GM21619 (cell line): ENCODE data around the gene TMX2.

Source experiments
- ATAC-seq: cut with Tn5 transposase; IDR thresholded peaks from one replicate; pipeline ENCODE4 v1.9.1; 2021; ENCODE audit not compliant: unreplicated experiment

Gene TMX2

GRCh38 chr11:57763568-57763967 is 51.2 kb downstream of the TMX2 start:
- no peak for ATAC-seq

DNA sequence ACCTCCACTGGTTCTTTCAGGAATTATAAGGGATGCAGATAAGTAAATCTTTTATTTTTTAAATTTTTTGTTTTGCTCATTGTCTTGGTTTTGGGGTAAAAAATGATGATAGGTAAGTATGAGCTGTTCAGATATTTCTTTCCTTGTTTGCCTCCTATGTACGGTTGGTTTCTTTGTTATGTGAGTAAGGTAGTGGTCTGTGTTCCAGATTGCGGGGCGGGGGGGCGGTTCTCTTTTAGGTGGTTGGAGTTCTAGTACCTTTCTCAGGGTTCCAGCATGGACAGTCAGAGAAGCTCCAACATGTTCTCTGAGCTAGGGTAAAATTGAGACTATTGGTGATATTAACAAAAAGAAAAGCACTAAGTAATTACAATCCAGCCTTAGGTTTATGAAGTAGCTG is 51.6 kb downstream of the TMX2 start:
- no peak for ATAC-seq

DNA sequence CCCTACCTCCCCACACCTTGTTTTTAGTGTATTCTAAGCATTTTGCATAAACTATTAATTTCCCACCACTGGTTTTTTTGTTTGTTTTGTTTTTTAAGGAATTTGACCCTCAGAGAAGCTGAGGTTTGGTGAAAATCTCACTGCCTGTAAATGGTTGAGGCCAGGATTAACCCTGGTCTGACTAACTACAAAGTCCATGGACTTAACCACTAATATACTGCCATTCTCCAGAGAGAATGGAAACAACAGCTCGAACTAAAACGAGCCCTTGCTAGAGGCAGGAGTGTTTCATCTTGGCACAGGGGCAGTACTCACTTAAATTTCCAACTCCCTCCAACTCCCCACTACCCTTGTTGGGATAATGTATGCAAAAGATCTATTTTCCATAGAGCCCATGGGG is 52.2 kb downstream of the TMX2 start:
- ATAC-seq, result no peak

DNA sequence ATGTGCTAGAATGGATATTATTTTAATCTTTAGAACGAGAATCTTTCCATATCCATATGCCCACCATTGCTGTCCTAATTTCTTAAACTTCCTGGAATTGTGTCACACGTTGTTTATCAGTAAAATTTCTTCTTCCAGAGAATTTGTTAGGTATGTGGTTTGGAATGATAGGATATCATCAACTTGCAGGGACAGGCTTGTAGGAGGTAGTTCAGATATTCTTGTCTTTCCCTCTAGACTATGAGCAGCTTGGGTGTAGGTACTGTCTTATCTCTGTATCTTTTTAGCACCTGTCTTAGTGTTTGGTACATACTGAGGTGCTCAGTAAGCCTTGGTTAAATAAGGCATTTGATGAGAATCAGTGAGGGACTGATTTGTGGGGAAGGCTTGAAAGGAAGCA is 52.6 kb downstream of the TMX2 start:
- ATAC-seq, result no peak

DNA sequence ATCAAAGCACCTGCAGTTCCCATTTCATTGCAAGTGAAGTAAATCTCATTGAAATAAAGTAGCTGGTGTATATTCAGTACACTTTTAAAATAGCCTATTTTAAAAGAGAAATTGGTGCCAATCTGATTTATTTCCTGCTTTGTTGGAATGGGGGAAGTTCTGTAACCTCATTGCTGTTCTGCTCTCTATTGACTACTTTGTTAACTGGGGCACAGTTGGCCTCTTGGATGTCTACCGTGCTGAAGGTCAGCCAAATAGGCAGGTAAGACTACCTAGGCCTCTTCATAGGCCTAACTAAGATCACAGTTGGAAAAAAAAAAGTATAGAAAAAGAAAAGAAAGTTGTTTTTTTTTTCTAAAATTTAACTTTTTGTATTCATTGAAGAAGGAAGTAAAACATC is 58.4 kb downstream of the TMX2 start:
- ATAC-seq, result no peak

DNA sequence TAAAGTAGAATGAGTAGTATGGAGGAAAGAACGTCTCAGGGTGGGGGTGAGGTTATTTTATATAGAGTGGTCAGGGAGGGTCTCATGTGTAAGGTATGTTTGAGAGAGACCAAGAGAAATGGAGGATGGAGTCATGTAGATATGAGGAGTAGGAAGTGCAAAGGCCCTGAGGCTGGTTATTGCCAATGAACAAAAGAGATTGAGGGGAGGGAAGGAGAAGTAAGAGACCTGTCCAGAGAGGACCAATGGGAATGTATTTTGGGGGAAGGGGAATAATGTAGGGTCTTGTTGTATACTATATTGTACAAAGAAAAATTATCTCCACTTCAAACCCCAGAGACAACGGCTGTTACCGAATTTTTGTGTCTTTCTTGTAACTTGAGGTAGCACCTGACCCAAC is 59.0 kb downstream of the TMX2 start:
- no peak for ATAC-seq

DNA sequence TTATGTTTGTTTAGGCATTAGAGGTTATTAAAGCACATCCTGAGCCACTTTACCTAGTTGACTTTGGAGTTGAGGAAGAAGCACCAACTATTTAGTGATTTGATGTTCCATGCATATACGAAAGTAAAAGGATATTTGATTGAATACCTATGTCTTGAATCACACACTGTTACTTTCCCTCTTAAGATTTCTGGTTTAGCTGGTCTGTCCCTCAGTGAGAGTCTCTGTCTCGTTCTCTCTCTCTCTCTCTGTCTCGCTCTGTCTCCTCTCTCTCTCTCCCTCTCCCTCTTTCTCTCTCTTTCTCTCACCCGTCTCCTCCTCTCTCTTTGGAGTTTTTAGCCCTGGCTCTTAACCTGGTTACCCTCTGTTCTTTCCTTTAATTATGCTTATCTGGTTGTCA is 60.2 kb downstream of the TMX2 start:
- no peak for ATAC-seq

- ATAC-seq, result no peak
These were observed 60.7 kb downstream of the TMX2 start for GRCh38 chr11:57773026-57773598.

DNA sequence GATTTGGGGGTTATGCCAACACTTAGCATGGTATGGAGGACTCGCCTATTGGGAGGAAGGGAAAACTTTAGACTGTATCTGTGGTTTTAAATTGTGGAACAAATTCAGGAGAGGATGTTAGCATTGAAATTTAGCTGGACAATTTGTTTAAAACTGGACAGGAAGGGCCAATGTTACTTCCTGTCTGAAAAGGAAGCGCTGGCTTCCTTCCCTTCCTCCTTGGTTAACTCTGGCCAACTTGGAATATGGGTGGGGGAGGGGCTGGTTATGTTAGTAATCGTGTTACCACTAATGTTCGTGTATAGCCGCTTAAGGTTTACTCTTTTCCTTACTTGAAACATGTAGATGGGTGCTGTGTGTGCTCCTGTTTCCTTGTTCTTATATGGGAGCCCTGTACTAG is 63.1 kb downstream of the TMX2 start:
- no peak for ATAC-seq

DNA sequence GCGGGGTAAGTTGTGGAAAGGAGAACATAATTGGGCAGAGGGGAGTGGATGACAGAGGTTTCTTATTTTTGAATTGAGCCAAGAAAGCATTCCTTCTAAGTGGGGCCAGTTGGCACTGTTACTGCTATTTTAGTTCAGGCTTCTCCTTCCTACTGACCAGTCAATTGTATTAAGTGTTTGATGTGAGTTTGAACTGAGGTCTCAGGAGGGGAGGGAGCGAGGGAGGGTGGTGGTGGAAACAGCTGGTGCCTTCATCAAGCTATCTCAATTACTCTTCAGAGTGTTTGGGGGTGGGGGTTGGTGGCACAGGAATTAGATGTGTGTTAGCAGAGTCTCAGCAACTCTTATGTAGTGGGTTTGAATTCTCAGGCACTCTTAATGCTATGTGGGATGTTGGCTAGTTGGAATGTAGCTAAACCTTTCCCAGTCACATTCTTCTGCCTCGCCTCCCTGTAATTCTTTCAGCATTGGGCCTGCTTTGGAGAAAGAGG is 63.7 kb downstream of the TMX2 start:
- ATAC-seq, result no peak

DNA sequence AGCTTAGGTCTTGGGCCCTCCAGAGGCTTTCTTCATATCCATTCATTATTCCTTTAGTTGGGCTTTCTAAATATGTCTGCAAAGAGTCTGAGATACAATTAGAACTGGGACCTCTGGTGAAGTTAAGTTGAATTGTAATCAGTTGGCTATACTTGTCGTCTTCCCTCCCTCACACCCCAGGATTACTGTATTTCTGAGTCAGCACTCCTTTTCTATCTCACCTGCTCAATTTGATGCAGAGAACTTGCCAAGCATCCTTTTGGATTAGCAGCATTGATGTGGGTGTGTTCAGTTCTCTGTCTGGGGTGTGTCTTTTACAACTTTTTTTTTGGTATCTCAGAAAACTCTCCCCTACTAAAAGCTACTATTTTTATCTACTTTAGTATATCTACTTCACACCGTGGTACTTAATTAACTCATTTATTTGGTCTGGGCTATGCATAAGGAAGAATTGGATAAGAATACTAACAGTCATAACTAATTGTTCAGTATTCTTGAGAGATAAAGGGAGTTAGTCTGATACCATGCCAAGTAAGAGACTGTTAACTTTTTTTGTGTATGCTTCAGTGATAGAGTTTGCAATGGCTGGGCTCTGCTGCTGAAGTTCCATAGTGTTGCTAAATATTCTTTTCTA is 64.3 kb downstream of the TMX2 start:
- no peak for ATAC-seq

DNA sequence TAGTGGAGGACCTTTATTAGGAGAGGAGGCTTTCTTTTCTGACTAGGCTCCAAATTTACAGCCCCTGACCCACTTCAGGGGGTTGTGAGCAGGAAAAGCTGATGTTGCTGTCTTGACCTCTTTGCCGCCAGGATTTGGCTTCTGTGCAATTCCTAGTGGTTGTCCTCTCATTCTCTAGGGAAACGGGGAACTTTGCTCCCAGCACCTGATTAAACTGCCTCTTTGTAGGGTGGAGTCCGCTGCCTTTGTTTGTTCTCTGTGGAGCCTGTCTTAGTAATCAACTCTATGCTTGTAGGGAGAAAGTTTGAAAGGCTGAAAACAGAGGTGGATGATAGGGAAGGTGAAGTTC is 65.5 kb downstream of the TMX2 start:
- no peak for ATAC-seq

GRCh38 chr11:57778318-57779037 is 66.1 kb downstream of the TMX2 start:
- no peak for ATAC-seq

GRCh38 chr11:57779276-57779675 is 66.9 kb downstream of the TMX2 start:
- ATAC-seq, result no peak

DNA sequence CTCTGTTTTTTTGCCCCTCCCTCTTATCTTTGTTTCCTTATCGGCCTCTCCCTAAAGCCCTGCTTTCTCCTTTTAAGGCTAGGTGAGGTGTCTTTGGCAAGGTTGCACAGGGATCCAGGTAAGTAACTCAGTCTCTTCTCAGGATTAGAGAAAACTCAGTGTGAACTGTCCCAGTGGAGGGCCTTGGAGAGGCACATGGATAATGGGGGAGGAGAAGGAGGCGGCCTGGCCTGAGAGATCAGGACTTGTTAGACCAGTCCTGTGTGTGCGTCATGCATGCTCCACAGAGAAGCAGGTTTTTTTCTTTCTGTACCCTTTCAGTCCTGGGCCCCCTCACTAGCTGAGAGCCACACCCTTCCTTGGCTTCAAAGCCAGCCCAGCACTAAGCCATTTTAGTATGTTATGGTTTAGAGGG is 69.1 kb downstream of the TMX2 start:
- ATAC-seq, result no peak

DNA sequence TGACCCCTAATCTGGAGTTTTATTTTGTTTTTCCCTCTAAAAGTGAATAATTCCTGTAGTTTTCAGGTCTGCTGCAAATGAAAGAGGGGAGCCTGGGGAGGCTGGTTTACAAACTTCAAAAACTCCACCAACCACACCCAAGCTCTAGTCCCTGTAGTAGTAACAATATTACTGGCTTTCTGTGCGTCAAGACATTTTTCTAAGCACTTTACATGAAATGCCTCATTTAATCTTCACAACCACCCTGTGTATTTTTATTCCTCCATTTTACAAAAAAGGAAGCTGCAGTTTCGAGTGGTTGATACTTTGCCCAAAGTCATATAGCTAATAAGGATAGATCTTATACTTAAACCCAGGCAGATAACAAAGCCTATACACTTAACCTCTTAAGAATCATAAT is 72.7 kb downstream of the TMX2 start:
- ATAC-seq, result no peak

GRCh38 chr11:57786436-57786835 is 74.0 kb downstream of the TMX2 start:
- ATAC-seq, result no peak

GRCh38 chr11:57787006-57787604 is 74.7 kb downstream of the TMX2 start:
- no peak for ATAC-seq

GRCh38 chr11:57787920-57788702 is 75.7 kb downstream of the TMX2 start:
- no peak for ATAC-seq

DNA sequence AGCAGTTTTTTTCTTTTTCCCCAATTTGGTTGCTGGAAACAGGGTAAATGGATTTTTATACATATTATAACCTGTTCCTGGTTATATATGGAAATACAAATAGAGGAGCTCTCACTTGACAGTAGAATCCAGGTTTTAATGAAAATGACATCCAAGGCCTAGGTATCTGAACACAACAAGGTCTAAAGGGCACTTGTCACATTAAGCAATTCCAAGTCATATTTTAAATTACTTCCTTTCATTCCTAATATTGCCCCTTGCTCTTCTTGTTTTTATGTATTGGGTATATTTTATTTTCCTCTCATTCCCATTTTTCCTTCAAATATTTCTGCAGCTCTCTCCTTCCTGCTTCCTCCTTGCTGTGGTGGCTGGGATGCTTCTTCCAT is 76.3 kb downstream of the TMX2 start:
- ATAC-seq, result no peak
